HG03159 (cell line): ENCODE data around the gene RAX.

ENCODE experiments used
- ATAC-seq: cut with Tn5 transposase; IDR thresholded peaks from one replicate; pipeline ENCODE4 v1.9.1; 2021; ENCODE audit warnings: mild to moderate bottlenecking, moderate library complexity; ENCODE audit not compliant: unreplicated experiment

The RAX gene

GRCh38 chr18:59272891-59273758 lies at the start of gene RAX:
Gene RAX, minus strand, starts transcription at chr18:59273454. Its CDS starts 248 bp downstream, at chr18:59273206.
- ATAC-seq = no peak

GRCh38 chr18:59318460-59319050 lies 45.3 kb upstream of the RAX start, which contains the start of gene CPLX4:
Gene CPLX4, minus strand, starts transcription at chr18:59318649. Its CDS starts 187 bp downstream, at chr18:59318462.
- ATAC-seq = no peak

GRCh38 chr18:59311631-59312030 lies 38.4 kb upstream of the RAX start:
- ATAC-seq = no peak

GRCh38 chr18:59308938-59309260 lies 35.6 kb upstream of the RAX start:
- no peak for ATAC-seq

- ATAC-seq = peak; percentile 74
Measured at GRCh38 chr18:59308248-59308937, 35.1 kb upstream of the RAX start.

GRCh38 chr18:59306640-59307039 lies 33.4 kb upstream of the RAX start:
- ATAC-seq = no peak

- no peak for ATAC-seq
Measured at GRCh38 chr18:59305295-59305694, 32.0 kb upstream of the RAX start.

- no peak for ATAC-seq
Measured at GRCh38 chr18:59303656-59304195, 30.5 kb upstream of the RAX start.

- no peak for ATAC-seq
Measured at GRCh38 chr18:59303006-59303405, 29.8 kb upstream of the RAX start.

- no peak for ATAC-seq
Measured at GRCh38 chr18:59301929-59302328, 28.7 kb upstream of the RAX start.

GRCh38 chr18:59300676-59301285 lies 27.5 kb upstream of the RAX start:
- no peak for ATAC-seq

GRCh38 chr18:59298871-59299270 lies 25.6 kb upstream of the RAX start:
- ATAC-seq = no peak

- ATAC-seq = no peak
Measured at GRCh38 chr18:59293317-59293716, 20.1 kb upstream of the RAX start.

- ATAC-seq = no peak
Measured at GRCh38 chr18:59286341-59286740, 13.1 kb upstream of the RAX start.

GRCh38 chr18:59282341-59282740 lies 9.1 kb upstream of the RAX start:
- ATAC-seq = no peak

- ATAC-seq = no peak
Measured at GRCh38 chr18:59279722-59280121, 6.5 kb upstream of the RAX start.

GRCh38 chr18:59279193-59279592 lies 5.9 kb upstream of the RAX start:
- no peak for ATAC-seq

GRCh38 chr18:59278793-59279192 lies 5.5 kb upstream of the RAX start:
- ATAC-seq = no peak

GRCh38 chr18:59276047-59276446 lies 2.8 kb upstream of the RAX start:
- no peak for ATAC-seq

- ATAC-seq = no peak
Measured at GRCh38 chr18:59275406-59275949, 2.2 kb upstream of the RAX start.

GRCh38 chr18:59274533-59274928 lies 1.3 kb upstream of the RAX start:
- ATAC-seq = no peak
